Stimulated activated CD4-positive, alpha-beta T cell treated with anti-CD3 and anti-CD28 coated beads, Interleukin-1b, Interleukin-23, amount 100 ng/mL, for 24 hours (primary cell): ENCODE measurements around the gene HAVCR1.
"Not testable (repeated sequence)": the region's sequence is repeated elsewhere in the genome, so short reads cannot be mapped to it uniquely, and the experiment has no call there.

Experiments used
- DNase-seq, 4 experiments: peaks; one replicate each; pipeline ENCODE4 v3.0.0-alpha.2; 2020; ENCODE audit warnings: low read depth in 4 of 4, low spot score in 1 of 4

The HAVCR1 gene

GRCh38 chr5:157050050-157050449, 8.9 kb downstream of the HAVCR1 start:
- no peak for DNase-seq

DNA sequence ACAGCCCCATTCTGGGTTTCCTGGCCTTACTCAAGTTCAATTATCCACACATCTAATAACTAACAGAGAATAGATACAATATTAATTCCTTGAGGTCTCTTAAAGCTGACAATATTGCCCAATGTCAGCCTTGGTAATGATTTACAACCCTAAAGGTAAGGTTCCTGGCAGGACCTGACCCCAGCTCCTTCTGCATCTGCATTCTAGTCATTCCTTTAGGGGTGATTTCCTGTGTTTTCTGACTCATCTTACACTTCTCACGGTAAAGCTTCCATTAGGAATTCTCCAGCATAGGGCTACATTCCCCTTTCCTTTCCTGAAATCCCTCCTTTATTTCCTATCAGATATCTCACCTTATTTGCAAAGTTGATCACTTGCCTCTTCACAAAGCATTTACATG, 9.3 kb downstream of the HAVCR1 start:
- DNase-seq, result no peak

- no peak for DNase-seq
Measured at GRCh38 chr5:157047898-157048297, 11.0 kb downstream of the HAVCR1 start.

DNA sequence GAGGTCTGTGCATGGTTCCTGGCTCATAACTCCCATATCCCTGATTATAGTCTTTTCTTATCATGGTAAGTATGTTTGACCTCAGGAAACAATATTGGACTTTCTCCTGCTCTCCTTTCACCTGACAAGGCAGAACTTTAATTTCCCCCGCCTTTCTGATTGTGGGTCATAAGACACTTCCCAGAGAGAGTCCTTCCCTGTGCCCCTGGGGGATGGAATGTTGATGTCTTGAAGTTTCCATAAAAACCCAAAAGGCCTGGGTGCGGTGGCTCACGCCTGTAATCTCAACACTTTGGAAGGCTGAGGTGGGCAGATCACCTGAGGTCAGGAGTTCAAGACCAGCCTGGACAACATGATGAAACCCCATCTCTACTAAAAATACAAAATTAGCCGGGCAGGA, 11.9 kb downstream of the HAVCR1 start:
- not testable (repeated sequence) for DNase-seq

DNA sequence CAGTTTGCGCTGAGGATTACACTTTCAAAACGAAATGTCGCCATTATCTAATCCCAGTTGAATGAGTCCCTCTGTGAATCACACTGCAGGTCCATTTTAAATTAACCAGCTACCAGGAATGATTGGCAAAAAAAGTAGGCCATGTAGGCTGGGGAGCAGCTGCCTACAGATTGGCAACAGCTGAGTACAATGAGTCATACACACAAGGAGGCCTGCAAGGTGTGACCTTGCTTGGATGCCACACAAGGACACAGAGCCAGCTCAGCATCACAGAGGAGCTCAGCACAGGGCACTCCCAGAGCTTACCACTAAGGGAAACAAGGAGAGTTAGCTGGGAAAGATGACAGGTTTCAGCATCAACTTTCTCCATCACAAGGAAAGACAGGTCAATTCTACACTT, 12.9 kb downstream of the HAVCR1 start:
- no peak for DNase-seq

GRCh38 chr5:157045601-157046000, 13.3 kb downstream of the HAVCR1 start:
- no peak for DNase-seq

GRCh38 chr5:157038568-157039187, 20.2 kb downstream of the HAVCR1 start:
- no peak for DNase-seq

GRCh38 chr5:157034106-157035072, 24.5 kb downstream of the HAVCR1 start:
- not testable (repeated sequence) for DNase-seq

DNA sequence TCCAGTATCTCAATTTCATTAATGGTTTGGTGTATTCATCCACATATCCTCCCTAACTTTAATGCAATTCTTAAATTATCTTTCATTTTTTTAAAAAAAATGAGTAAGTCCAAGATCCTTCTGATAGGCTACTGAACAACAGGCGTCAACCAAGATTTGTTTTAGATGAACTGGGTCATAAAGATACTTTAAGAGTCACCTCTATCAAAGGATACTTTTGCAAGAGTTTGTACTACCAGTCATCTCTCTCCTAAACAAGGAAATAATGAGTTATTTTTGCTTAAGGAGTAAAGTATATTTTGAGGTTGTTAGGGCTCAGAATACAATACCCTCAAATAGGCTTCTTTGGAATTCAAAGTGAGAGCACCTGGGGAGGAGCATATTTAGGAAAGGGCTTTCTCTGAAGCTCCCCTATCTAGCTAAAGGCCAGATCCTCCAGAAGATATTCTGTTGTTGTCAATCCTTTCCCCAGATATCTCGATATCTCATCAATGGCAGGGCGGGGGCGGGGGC, 25.8 kb downstream of the HAVCR1 start:
- no peak for DNase-seq

GRCh38 chr5:157030692-157031091, 28.2 kb downstream of the HAVCR1 start:
- DNase-seq, result no peak

DNA sequence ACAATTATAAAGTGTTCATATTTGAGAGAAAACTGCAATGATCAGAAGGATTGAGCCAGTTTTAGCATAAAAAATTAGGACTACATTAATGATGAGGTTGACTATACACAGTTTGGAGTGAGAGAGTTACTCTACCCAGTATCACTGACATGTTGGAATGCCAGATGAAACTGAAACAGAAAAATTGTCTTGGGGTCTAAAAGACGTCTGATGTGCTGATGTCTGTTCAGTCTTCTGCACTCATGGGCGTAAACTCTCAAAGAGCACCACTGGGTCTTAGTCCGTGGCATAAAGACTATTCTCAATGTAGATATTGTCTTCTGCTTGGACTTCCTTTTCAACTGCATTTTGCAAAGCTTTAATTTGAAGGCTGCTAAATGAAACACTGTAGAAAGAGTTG, 29.5 kb downstream of the HAVCR1 start:
- no peak for DNase-seq

GRCh38 chr5:157027663-157028062, 31.3 kb downstream of the HAVCR1 start:
- not testable (repeated sequence) for DNase-seq

- no peak for DNase-seq
Measured at GRCh38 chr5:157026789-157027424, 32.0 kb downstream of the HAVCR1 start.

GRCh38 chr5:157025093-157025698, 33.7 kb downstream of the HAVCR1 start:
- peak in 3 of 4 experiments; percentile 2 to 54 (median 11) for DNase-seq

- no peak for DNase-seq
Measured at GRCh38 chr5:157024208-157024959, 34.5 kb downstream of the HAVCR1 start.

DNA sequence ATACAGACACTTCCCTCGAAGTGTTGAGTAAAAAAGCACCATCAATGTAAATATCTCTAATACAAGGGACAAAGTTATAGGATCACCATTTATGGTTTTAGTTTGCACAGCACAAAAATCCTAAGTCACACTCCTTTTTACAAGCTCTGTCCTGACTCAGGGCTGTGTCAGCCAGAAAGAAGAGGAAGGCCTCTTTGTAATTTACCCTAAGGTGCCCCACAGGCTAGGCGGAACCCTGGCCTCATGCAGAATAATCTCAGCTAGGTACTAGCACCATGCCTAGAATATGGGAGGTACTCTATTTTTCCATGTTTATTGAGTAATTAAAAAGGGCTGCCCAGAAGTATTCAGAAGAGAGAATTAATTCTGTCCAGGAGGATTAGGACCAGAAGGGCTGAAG, 36.9 kb downstream of the HAVCR1 start:
- no peak for DNase-seq

DNA sequence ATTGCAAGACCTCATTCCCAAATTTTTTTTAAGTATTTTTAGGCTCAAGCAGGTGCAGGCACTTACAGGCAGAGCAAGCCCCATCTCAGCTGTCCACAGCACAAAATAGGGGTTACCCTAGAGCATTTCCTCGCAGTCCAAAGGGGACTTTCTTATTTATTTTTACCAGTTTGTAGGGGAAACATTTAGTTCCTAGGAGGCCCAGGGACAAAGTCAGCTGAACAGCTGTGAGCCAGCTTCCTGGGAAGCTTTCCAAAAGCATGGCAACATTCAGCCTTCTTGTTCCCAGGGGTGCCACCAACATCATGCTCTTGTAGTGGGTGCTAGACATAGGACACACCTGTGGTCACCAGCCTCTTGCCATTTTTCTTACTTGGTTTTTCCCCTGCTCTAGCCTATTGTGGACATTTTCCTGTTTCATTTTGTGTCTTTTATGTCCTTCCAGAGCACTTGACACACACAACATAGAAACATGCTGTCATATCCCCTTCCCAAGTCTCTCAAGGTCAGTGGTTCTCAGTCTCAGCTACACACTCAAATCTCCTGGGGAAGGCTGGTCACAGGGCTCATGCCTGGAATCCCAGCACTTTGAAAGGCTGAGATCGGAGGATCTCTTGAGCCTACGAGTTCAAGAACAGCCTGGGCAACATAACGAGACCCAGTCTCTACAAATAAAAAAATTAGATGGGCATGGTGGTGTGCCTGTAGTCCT, 38.2 kb downstream of the HAVCR1 start:
- no peak for DNase-seq

- no peak for DNase-seq
Measured at GRCh38 chr5:157020002-157020401, 38.9 kb downstream of the HAVCR1 start.

DNA sequence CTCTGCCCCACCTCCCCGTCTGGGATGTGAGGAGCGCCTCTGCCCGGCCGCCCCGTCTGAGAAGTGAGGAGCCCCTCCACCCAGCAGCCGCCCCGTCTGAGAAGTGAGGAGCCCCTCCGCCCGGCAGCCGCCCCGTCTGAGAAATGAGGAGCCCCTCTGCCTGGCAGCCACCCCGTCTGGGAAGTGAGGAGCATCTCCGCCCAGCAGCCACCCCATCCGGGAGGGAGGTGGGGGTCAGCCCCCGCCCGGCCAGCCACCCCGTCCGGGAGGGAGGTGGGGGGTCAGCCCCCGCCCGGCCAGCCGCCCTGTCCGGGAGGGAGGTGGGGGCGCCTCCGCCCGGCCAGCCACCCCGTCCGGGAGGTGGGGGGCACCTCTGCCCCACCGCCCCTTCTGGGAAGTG, 44.8 kb downstream of the HAVCR1 start:
- not testable (repeated sequence) for DNase-seq

- DNase-seq, result no peak
Measured at GRCh38 chr5:157006262-157006661, 52.7 kb downstream of the HAVCR1 start.
